HT1080 (cell line): ENCODE measurements around the gene SPCS3. TPM values are rescaled to one million over a fixed set of nuclear protein-coding genes. Genes with fewer than 3 reads are reported as not detected.
"Not testable (repeated sequence)": the region's sequence is repeated elsewhere in the genome, so short reads cannot be mapped to it uniquely, and the experiment has no call there.

Experiments
- DNase-seq: peaks from one replicate; pipeline ENCODE4 v3.0.0-alpha.2; 2015; ENCODE audit warnings: low read depth
- total RNA-seq: library from RNA; depleted of rRNA; stranded (reverse); fragments of >200 nt; shearing (Covaris generic); gene quantifications from 2 replicates; pipeline ENCODE4 v1.2.3, GENCODE V29; 2014

Gene SPCS3
- total RNA-seq, 1 experiment from 2014 or later = 124 TPM

DNA sequence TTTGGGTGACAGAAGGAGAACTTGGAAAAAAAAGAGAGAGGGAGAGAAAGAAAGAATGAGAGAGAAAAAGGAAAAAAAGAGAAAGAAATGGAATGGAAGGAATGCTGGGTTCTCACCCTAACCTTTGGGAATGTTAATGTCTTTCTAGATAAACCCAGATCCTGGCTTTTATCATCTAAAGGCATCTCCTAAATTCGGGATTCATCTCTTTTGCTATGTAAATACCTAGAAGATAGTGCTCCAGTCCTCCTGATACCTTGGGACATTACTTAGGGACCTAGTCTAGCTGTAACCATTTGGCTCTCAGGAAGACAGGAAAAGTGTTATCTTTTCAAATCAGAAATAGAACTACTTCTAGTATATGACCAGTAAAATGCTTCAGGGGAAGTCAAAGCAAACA, 15.8 kb upstream of the SPCS3 start:
- no peak for DNase-seq

DNA sequence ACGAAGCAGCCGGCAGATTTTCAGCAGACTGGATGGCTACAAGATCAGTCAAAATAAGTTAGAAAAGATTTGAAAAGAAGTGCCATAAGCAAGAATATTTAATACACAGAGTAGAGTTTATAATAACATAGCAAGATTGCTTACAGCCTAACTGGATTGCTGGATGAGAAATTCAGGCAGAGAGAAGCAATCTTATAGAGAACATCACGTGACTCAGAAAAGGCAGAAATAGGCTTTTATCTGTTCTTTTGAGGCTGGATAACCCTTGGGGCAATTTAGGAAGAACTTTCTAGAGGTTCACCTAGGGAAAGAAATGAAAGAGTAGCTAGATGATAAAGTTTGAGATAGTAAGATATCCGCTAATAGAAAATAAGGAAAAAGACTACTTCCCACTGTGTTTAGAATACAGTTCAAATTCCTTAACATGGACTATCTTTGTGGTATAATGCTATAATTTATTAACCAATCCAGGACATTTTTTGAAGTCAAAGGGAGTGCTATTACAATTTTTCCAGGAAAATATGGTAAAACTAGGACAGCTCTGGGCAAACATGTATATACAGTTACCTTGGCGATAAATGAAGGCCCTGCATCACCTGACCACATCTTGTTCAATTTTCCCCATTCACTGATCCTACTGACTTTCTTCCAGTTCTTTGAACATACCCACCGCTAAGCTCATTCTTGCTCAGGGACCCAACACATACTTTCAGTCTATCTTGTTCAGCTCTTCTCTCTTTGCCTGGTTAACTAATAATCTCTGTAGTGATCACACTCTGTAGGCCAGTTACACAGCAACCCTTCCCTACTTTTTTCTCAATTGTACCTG, 12.7 kb upstream of the SPCS3 start:
- DNase-seq = no peak

DNA sequence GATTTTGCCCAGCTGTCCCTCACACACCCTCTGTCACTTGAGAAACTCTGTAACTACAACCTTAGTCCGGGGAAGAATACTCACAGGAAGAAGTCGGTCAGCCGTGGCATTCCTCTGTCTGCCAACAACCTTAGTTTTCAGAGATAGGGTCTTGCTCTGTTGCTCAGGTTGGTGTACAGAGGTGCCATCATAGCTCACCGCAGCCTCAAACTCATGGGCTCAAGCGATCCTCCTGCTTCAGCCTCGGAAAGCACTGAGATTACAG, 12.2 kb upstream of the SPCS3 start:
- no peak for DNase-seq

DNA sequence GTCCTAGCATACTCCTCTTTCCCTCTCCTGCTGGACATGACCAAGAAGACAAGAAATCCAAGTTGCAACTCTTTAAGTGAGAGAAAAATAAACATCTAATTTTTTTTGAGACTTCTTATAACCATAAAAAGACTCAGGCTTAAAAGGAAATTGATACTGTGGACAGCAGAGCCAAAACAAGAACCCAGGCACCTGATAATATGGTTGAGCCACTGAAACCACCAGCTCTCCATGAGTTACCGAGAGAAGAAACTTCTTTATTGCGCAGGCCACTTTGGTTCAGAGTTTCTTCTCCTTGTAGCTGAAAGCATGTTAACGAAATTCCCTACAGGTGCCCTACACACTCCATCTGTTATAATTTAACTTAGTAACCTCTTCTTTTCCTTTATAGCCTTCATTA, 11.3 kb upstream of the SPCS3 start:
- DNase-seq = no peak

DNA sequence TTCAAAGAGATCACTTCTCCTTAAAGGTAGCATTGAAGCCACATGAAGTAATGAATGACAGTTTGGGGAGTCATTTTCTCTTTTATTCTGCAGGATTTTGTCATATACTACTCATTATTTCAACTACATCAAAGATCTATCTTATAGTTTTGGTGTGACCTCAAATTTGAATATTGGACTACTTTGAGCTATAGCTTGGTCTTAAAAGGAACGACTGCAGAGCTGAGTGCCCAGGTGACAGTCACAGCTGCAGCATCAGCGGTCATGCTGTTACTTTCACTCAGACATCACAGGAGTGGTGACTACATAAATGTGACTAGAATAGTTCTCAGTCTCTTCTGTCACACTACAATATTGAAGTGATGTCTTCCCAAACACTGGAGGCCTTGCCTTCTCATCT, 10.7 kb upstream of the SPCS3 start:
- DNase-seq = no peak

DNA sequence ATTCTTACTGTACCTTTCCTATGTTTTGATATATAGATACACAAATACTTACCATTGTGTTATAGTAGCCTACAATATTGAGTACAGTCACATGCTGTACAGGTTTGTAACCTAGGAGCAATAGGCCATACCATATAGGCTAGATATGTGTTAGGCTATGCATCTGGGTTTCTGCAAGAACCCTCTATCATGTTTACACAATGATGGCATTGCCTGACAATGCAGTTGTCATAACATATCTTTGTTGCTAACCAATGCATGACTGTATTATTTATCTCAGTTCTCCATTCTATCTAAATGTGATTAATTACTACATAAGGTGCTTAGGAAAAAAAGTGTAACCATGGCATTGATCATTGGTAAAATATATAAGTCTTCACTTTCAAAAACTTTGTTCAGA, 10.0 kb upstream of the SPCS3 start:
- DNase-seq = peak; percentile 15

DNA sequence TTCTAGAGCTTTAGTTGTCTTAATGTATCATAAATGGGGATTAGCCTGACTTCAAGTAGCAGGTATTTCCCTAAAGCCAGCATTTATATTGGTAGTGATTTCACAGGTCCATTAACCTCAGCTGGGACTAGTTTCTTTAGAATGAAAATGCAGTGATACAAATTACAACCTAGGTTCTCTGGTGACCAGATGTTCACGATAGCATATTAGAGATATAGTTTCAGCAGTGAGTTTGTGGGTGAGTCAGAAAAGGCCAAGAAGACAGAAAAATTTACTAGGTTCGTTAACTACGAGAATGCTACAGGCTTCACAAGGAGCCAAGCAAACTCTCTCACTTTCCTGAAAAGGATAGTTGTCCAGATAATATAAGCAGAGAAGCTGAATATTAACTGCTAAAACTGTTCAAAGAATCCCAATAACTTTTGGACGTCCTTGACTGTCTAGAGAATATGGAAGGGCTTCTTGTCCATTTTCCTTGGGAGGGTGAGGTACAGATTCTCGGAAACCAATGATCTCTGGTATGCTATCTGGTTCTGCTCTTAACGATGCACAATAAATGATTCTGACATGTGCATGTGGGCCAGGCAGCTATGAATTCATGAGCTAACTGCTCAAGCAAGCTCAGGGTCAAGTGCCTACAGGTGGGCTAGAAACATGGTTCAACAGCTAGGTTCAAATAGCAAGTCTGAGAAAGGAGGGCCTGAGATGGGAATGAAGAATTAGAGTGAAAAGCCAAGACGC, 6.0 kb upstream of the SPCS3 start:
- no peak for DNase-seq

DNA sequence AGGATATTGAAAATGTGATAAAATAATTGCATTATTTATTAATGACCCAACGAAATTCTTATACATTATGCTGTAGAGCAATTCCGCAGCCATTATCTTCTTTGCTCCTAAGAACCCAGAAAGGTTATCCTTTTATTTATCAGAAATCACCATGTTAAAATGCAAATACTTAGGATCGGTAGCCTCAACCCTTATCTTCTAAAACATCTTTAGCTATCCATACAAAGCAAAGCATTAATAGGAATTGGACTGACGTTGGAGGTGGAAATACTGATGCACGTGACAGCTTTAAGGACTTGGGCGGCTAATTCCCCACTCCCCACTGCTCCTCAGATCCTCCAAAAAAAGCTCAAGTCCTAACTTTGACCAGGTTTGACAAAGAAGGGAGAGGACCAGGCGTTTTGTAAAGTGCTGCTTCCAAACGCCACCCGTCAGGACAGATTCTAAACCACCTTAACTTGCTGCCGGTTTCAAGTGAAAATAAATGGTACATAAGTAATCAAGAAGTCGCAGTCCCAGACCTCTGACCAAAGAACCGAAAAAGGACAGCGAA, 539 bp upstream of the SPCS3 start:
- DNase-seq = no peak

DNA sequence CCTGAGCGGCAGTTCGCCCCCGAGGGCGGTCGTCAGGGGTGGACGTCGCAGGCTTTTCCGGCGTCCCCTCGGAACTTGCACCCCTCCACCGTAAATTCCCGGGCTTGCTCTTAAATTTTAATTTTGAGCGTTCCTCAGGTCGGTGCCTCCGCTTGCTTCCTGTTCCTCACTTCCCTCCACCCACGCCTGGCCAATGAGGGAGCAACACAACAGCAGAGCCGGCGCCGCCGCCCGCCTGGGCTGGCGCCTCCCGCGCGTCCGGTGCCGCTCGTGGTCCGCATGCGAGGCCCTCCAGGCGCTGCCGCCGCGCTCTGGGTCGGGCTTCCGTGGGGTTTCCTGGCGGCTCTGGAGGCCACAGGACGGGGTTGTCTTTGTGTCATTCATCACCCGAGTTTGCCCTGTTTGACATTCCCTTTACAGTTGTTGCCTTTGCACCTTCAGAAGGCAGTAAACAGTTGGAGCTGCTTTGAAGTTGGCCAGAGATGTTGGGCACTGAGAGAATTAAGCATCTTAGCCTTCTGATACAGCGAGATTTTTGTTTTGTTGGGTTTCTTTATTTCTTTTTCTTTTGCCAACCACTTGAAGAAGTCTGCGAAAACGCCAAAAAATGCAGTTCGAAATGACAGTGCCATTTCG, 692 bp downstream of the SPCS3 start:
- DNase-seq = peak; percentile 81

DNA sequence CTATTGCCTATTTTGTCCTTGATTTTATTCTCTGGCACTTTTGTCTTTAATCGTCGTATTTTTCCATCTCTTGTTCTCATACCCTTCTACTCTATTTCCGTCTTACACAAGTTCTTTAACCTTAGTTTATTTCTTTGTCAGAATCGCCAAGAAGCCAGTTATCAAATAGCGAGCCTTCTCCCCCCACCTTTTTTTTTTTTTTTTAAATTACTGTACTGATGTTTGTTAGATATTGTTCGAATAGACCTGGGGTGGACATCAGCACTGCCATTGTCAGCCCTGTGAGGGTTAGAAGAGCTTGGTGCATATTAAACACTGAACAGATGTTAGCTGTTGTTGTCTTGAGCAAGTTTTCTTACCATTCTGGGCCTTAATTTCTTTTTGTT, 1.2 kb downstream of the SPCS3 start:
- DNase-seq = no peak

DNA sequence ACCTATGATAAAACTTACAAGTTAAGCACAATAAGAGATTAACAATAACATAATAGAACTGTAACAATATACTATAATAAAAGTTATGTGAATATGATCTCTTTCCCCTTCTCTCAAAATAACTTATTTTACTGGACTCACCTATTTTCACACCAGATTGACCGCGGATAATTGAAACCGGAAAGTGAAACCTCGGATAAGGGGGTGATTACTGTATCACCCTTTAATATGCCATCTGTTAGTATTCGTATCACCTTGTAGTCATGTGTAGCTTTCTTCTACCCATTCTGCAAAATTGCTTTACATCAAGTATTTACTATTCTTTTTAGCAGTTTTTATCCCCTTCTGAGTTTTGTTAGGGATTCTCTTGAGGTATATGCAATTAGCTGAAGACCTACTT, 1.8 kb downstream of the SPCS3 start:
- no peak for DNase-seq

DNA sequence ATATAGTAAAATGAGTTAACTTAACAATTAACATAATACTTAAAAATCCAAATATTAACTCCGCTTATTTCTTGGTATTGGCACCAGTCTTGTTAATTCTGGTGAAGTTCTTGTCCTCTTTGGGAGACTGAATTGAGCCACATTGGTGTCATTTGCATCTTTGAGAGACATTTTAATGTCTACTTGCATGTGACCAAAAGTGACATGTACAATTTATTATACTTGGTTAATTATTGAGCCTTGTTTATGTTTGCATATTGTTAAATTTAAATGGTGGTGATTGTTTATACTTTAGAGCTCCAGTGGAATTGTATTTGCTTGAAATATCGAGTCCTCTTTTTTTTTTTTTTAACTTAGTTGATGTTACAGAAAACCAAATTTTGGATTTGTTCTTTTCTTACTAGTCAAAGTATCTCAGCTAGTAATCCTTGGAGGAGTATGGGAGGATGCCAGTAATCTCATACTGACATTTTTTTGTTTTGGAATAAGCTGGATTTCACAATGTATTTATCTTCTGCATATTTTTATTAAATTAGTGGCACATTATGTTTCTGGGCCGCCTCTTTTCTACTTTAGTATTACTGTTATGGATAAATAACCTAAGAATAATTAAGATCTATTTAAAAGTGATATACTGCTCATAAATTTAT, 3.9 kb downstream of the SPCS3 start:
- no peak for DNase-seq

DNA sequence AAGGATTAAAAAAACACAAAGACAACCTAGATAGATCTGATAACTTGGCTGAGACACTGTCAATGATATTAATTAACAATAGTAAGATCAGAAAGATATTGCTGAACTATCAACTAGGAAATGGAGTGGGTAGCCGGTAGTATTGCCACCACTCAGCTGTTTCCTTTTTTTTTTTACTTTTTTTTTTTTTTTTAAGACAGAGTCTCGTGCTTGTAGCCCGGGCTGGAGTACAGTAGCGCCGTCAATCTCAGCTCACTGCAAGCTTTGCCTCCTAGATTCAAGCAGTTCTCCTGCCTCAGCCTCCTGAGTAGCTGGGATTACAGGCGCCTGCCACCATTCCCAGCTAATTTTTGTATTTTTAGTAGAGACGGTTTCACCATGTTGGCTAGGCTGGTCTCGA, 5.1 kb downstream of the SPCS3 start:
- DNase-seq = not testable (repeated sequence)

DNA sequence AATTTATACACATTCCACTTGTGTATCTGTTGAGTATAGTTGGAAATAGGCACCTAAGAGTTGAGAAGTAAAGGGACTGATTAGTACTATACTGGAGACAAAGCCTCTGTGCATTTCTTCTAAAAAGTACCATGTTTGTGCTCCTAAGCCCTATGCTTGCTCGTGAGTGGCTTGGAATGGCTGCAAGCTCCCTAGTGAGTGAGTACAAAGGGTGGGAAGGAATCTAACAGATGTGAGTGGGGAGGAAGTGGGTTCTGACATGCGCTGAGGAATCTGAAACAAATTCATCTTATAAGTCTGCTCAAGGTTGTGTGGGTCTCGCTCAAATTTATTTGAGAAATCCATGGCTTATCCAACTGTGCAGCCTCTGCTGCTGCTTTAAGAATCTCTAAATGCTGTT, 13.3 kb downstream of the SPCS3 start:
- DNase-seq = no peak

DNA sequence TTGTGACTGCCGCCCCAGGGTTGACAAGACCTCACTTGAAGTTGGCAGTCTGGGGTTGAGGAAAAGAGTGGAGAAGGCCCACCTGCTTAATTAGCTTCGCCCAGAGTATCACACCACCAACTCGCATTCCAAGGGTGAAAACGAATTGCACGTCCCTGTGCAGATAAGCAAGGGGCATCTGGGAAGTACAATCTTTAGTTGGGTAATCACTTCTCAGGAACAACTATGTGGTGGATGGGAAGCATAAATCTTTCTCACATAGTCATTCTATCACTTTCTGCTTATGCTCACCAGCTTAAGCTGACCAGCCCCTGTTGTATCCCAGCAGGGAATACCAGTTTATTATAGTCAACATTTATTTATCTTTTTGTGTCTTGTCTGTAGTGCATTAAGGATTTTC, 14.3 kb downstream of the SPCS3 start:
- DNase-seq = no peak

DNA sequence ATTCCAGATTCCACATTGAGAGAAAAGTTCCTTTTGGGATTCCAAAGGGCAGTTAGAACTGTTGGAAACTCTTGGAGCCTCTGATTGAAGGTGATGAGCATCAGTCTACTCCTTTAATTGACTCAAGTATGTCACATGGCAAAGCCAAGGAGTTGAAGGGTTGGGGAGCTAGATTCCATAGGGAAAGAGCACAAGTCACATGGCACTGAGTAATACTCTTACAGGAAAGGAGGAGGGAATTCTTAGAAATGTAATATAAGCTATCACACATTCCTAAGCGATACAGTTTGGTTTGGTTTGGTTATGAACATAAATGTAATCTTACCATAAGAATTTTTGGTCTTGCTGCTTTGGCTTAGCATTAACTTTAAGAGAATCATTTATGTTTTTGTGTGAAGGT, 15.7 kb downstream of the SPCS3 start:
- DNase-seq = peak; percentile 59

DNA sequence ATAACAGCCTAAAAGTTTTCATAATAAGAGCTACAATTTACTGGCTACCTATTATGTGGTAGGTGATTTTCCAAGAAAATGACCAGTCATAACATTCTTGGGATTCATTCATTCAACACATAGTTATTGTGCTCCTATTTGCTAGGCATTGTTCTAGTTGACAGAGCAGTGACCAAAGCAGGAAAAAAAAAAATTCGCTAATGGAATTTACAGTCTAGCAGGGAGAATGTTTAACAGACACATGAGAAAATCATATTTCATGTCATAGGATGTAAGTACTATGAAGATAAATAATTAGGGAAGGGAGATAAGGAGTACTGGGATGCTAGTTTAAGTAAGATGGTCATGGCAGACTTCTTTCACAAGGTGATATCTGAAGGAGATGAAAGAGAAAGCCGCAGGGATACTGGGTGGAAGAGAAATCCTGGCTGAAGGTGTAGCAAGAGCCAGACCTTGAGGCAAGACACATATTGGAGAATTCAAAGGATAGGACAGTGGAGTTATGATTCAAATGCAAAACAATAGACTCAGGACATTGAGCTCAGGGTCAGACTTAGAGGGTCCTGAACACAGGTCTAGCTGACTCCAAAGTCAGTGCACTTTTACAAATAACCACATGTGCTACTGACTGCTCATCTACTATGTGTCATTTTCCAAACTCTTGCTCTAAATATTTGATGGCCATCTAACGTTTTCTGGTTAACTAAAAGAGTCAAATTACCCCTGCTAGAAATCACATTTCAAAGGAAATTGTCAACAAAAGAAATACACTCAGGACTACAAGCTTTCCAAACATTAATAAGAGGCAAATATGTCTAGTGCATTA, 20.4 kb downstream of the SPCS3 start:
- no peak for DNase-seq

DNA sequence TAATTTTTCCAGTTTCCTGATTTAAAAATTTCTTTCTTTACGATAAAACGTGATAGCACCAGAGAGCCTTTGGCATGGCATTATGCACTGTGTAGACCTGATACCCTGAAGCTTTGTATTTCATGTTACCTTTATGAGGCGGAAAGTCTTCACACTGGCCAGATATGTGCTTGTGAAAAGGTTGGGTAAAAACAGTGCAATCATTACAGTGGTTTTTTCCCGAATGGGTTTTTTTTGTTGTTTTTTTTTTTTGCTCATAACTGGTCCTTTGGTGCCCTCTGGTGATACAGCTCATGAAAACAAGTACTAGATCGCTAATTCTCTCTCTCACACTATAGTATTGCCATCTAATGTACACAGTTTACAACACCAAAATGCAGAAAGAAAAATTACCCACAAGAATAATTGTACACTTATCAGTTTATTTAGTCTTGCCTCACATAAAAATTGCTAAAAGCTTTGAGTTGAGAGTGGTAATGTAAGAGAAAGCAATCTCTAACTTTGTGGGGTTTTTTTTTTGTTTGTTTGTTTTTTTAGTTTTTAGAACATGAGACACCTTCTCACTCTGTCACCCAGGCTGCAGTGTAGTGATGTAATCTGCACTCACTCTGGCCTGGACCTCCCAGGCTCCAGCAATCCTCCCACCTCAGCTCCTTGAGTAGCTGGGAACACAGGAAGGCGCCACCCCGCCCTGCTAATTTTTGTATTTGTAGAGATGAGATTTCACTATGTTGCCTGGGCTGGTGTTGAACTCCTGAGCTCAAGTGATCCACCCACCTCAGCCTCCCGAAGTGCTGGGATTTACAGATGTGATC, 21.3 kb downstream of the SPCS3 start:
- DNase-seq = peak; percentile 55

DNA sequence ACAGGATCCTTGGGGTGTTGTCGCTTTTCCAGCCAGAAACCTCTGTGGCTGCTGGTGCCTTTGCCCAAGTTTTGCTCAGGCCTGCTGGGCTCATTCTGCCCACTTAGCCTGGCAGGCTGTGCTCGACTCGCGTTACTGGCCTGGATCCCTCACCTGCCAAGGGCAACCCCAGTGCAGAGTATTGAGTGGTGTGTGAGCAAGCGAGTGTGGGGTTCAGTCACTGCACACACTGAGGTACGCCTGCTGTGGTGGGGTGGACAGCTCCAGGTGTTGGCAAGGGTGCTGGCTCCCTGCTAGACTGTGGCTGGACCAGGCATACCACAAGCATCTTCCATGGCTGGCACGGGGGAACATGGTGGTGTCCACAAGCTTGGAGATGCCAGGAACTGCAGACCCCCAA, 22.6 kb downstream of the SPCS3 start:
- DNase-seq = no peak

DNA sequence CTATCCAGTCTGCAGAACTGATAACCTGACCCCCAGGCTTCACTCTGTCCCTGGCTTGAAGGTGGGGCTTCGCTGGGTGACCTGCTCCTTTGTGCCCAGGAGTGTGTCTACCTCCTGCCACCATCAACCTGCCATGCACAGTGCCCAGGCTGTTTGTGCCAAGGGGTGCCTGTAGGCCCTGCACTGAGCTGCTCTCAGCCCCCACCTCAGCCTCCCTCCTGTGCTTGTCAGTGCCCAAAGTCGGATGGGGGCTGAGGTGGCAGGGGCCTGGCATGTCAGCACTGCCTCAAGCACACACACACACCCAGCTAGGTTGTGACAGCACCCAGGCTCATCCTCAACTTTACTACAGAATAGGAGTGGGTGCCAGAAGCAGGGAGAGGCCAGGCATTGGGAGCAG, 23.5 kb downstream of the SPCS3 start:
- DNase-seq = no peak
